ENCODE data around the gene PAQR7.
A peak's percentile ranks its signal among the peaks of the same experiment; 100 is the strongest.
"Not testable (repeated sequence)": the region's sequence is repeated elsewhere in the genome, so short reads cannot be mapped to it uniquely, and the experiment has no call there.

PAQR7 gene

DNA sequence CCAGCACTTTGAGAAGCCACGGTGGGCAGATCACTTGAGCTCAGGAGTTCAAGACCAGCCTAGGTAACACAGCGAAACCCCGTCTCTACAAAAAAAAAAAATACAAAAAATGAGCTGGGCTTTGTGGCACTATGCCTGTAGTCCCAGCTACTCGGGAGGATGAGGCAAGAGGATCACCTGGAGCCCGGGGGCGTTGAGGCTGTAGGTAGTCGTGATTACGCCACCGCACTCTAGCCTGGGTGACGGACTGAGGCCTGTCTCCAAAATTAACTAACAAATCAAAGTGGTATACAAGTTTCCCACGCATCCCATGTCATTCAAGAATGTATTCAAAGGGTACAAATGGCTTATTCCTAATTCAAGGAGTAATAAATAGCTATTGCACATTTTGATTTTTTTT is 18.7 kb downstream of the PAQR7 start:
- H3K4me1 Mint-ChIP-seq (ENCODE audit: low read depth), result peaks cover 21% of the 10 kb centered on the region
- H3K9me3 Mint-ChIP-seq, result no peaks in the 10 kb centered on the region
- no peaks in the 10 kb centered on the region for H3K27me3 Mint-ChIP-seq
- H3K4me3 Mint-ChIP-seq, result no peak overlapping the region
- H3K27ac Mint-ChIP-seq, result no peak overlapping the region
- H3K36me3 Mint-ChIP-seq (ENCODE audit: low read depth), result peaks cover 4% of the 10 kb centered on the region

DNA sequence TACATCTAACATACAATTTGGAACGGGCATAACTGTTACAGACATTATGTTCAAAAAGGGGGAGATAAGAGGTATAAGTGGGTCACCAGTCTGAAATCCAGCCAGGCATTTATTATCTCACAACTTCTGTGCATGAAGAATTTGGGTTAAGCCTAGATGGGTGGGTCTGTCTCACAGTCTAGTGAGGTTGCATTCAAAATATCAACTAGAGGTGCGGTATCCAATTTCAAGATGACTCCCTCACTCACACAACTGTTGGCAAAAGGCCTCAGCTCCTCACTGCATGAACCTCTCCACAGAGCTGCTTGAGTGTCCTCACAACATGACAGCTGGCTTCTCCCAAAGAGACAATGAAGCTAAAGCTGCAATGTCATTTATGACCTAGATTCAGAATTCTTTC is 21.0 kb downstream of the PAQR7 start:
- H3K27me3 Mint-ChIP-seq, result no peaks in the 10 kb centered on the region
- H3K4me3 Mint-ChIP-seq, result no peak overlapping the region
- no peak overlapping the region for H3K27ac Mint-ChIP-seq
- peaks cover 9% of the 10 kb centered on the region for H3K4me1 Mint-ChIP-seq (ENCODE audit: low read depth)
- peaks cover 8% of the 10 kb centered on the region for H3K36me3 Mint-ChIP-seq (ENCODE audit: low read depth)
- H3K9me3 Mint-ChIP-seq, result no peaks in the 10 kb centered on the region

DNA sequence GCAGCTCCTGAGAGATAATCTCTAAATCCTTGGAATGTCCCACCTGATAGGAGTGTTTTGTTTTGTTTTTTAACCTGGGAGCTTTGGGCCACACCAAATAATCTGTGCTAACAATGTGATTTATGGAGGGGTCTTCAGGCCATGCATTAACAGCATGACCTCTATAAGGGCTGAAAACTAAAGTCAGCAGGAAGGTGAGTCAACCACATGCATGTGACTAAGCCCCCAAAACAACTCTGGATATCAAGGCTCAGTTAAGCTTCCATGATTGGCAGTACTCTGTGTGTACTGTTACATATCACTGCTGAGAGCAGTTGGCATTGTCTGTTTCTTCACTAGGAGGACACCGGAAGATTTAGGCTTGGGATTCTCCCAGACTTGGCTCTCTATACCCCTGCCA is 27.0 kb downstream of the PAQR7 start:
- H3K27ac Mint-ChIP-seq, result no peak overlapping the region
- no peaks in the 10 kb centered on the region for H3K9me3 Mint-ChIP-seq

DNA sequence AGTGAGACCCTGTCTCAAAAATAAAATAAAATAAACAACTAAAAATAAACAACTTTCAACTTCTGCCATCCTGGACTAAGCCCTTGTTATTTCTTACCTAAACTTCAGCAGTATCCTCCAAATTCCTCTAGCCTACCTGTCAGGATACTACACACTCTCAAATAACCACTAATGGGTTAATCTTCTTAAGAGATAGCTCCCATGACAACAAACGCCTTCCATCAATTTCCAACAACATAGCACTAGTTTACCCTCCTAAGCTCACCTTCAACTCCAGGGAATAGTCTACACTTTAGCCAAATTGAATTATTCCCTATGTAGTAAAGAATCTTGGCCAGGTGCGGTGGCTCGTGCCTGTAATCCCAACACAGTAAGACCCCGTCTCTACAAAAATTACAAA is 27.6 kb downstream of the PAQR7 start:
- H3K4me3 Mint-ChIP-seq, result no peak overlapping the region
- H3K27me3 Mint-ChIP-seq, result no peaks in the 10 kb centered on the region
- H3K36me3 Mint-ChIP-seq (ENCODE audit: low read depth), result peaks cover 4% of the 10 kb centered on the region
- H3K9me3 Mint-ChIP-seq, result no peaks in the 10 kb centered on the region
- no peak overlapping the region for H3K27ac Mint-ChIP-seq
- H3K4me1 Mint-ChIP-seq (ENCODE audit: low read depth), result no peaks in the 10 kb centered on the region

More for the DNA sequence above, 27.0 kb downstream of the PAQR7 start:
- Mint-ChIP-seq H3K4me3 (no peak overlapping the region), H3K27me3 (no peaks in the 10 kb centered on the region), H3K4me1 (ENCODE audit: low read depth) (no peaks in the 10 kb centered on the region), H3K36me3 (ENCODE audit: low read depth) (peaks cover 4% of the 10 kb centered on the region)

DNA sequence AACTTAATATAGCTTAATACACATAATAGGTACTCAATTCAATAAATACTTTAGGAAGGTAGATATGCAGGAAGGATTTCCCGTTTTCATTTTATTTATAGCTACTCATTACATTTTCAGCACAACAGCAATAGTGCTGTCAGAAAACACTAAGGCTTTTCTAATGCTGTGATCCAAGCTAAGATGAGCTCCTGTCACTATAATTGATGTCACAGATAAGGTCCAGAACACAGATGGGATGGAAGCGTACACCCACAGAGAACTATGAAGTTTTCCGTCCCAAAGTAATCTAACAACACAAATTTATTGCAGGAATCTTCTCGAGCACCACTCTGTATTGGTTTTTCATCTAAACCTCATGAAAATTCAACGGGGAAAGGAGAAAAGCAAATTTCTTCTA is 29.8 kb downstream of the PAQR7 start:
- no peak overlapping the region for H3K27ac Mint-ChIP-seq
- no peak overlapping the region for H3K4me3 Mint-ChIP-seq
- no peaks in the 10 kb centered on the region for H3K4me1 Mint-ChIP-seq (ENCODE audit: low read depth)
- no peaks in the 10 kb centered on the region for H3K9me3 Mint-ChIP-seq
- H3K27me3 Mint-ChIP-seq, result no peaks in the 10 kb centered on the region
- H3K36me3 Mint-ChIP-seq (ENCODE audit: low read depth), result peaks cover 1% of the 10 kb centered on the region

DNA sequence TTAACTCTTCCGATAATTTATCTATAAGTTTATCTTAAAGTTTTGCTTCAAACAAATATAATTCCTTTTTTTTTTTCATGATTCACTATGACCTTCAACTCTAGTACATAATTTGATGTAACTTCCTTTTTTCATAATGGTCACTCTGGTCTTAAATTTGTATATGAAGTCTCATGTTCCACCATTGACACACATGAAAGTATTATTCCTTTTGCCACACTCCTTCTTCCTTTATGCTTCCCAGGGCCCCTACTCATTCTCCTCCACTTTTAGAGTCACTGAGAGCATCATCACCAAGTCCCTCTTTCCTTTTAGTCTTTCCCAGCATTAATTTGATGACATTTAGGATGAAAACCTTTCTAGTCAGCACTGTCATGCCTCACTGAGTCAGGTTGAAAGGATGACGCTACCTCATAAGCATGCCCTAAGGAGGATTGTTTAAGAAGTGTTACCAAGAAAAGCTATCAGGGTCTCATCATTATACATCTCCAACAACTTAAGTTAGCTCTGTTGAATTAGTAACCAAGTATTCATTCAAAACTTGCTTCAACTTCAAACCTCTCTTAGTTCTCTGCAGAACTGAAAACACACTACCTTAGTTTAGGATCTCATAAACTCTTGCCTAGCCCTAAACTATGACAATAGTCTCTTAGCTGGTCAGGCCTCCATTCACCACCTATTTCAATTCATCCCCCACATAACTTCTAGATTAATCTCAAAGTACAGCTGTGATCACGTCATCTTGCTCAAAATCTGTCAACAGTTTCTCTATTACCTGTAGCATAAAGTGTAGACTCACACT is 30.8 kb downstream of the PAQR7 start:
- H3K36me3 Mint-ChIP-seq (ENCODE audit: low read depth), result peaks cover 8% of the 10 kb centered on the region
- peaks cover 5% of the 10 kb centered on the region for H3K9me3 Mint-ChIP-seq
- no peaks in the 10 kb centered on the region for H3K4me1 Mint-ChIP-seq (ENCODE audit: low read depth)
- peak overlapping the region; percentile 49 for H3K27ac Mint-ChIP-seq
- no peak overlapping the region for H3K4me3 Mint-ChIP-seq
- no peaks in the 10 kb centered on the region for H3K27me3 Mint-ChIP-seq

DNA sequence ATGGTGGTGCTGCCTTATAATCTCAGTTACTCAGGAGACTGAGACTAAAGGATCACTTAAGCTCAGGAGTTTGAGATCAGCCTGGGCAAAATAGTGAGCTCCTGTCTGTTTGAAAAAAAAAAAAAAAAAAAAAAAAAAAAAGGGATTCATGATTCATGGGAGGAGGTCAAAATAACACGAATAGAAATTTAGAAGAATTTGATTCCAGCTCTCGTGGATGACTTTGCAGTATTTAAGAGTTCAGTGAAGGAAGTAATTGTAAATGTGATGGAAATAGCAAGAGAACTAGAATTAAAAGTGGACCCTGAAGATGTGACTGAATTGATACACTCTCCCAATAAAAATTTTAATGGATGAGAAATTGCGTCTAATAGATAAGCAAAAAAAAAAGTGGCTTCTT is 32.0 kb downstream of the PAQR7 start:
- Mint-ChIP-seq H3K4me1 (ENCODE audit: low read depth) (no peaks in the 10 kb centered on the region), H3K4me3 (no peak overlapping the region), H3K27ac (no peak overlapping the region), H3K9me3 (peaks cover 5% of the 10 kb centered on the region), H3K36me3 (ENCODE audit: low read depth) (peaks cover 9% of the 10 kb centered on the region), H3K27me3 (no peaks in the 10 kb centered on the region)

DNA sequence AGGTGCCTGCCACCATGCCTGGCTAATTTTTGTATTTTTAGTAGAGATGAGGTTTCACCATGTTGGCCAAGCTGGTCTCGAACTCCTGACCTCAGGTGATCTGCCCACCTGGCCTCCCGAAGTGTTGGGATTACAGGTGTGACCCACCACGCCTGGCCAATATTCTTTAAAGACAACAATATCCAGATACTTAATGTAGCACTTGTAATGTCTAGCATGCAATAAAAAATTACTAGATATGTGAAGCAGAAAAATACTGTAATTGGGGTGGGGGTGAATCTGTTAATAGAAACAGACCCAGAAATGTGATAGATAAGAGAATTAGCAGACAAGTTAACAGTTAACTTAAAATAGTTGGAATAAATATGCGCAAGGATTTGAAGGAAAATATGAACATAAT is 35.7 kb downstream of the PAQR7 start:
- H3K4me1 Mint-ChIP-seq (ENCODE audit: low read depth); H3K27ac Mint-ChIP-seq; H3K4me3 Mint-ChIP-seq; H3K27me3 Mint-ChIP-seq; H3K9me3 Mint-ChIP-seq: not testable (repeated sequence)
- peaks cover 25% of the 10 kb centered on the region for H3K36me3 Mint-ChIP-seq (ENCODE audit: low read depth)

DNA sequence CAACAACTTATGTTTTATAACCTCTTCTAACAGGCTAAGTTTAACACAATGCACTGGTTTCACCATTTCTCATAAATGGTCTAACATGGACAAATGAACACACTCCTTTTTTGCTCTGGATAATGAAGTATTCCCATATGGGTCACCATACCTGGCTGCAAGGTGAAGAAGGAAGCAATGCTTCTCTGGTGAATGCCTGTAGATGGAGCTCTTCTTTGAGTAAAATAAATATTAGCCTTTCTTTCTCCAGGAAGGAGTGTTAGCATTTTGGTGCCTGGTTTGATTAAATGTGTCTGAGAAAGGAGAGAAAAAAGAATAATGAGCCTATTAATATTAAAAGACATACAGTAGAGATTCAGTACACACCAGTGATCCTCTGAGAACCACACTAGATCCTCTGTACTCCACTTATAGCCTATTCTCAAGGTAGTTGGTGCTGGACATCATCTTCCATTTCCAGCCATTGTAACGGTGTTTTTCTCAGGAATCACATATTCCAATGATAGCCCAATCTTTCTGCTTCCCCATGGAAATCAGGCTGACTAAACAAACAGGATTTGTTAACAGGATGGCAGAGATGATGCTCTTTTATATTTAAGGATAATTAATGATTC is 38.1 kb downstream of the PAQR7 start:
- Mint-ChIP-seq H3K27me3 (no peaks in the 10 kb centered on the region), H3K27ac (no peak overlapping the region), H3K4me1 (ENCODE audit: low read depth) (no peaks in the 10 kb centered on the region), H3K36me3 (ENCODE audit: low read depth) (peaks cover 36% of the 10 kb centered on the region), H3K9me3 (peaks cover 5% of the 10 kb centered on the region), H3K4me3 (no peak overlapping the region)

DNA sequence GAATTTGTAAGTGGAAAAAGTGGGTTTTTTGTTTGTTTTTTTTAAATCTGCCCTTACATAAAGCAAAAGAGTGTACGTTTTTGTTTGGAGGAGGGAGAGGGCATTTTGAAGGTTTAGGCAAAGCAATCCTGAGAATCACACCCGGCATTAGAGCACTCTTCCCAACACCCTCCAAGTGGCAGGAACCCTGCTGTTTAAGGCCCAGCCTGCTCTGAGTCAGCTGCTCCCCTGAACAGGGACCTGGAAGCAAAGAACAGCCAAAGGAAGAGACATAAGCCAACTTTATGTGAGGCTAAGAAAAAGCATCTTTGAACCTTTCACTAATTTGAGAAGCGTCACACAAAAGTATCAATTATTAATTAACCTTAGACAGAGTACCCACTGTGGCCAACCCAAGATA is 38.8 kb downstream of the PAQR7 start:
- no peak overlapping the region for H3K4me3 Mint-ChIP-seq
- no peaks in the 10 kb centered on the region for H3K27me3 Mint-ChIP-seq
- H3K9me3 Mint-ChIP-seq, result peaks cover 5% of the 10 kb centered on the region
- H3K27ac Mint-ChIP-seq, result no peak overlapping the region
- H3K36me3 Mint-ChIP-seq (ENCODE audit: low read depth), result peaks cover 40% of the 10 kb centered on the region
- H3K4me1 Mint-ChIP-seq (ENCODE audit: low read depth), result no peaks in the 10 kb centered on the region

DNA sequence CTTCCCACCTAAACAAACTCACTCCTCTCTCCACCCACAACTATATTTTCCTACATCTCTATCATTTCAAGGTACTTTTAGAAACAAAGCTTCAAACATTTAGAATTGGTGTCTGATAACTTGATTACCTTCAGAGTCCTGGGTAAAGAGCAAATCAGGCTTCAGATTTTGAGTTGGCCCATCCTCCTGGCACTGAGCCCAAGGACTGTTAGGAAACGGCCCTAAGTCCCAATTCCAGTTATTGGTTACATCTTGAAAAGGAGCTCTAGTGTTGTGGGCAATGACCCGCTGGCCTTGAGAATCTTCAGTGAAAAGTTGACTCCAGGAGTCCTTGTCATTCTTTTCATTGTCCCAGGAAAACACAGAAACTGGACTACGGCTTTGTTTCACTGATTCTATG is 40.6 kb downstream of the PAQR7 start:
- Mint-ChIP-seq H3K27me3 (no peaks in the 10 kb centered on the region), H3K9me3 (peaks cover 1% of the 10 kb centered on the region), H3K36me3 (ENCODE audit: low read depth) (peaks cover 51% of the 10 kb centered on the region), H3K4me3 (no peak overlapping the region), H3K4me1 (ENCODE audit: low read depth) (no peaks in the 10 kb centered on the region), H3K27ac (no peak overlapping the region)

DNA sequence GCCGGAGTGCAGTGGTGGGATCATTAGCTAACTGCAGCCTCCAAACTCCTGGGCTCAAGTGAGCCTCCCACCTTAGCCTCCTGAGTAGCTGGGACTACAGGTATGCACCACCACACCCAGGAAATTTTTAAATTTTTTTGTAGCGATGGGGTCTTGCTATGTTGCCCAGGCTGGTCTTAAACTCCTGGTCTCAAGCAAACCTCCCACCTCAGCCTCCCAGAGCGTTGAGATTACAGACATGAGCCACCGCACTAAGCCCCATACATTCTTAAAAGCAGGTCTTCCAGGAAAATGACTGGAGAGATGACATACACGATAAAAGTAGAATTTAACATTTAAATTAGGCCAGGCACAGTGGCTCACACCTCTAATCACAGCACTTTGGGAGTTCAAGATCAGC is 42.4 kb downstream of the PAQR7 start:
- Mint-ChIP-seq H3K27ac (no peak overlapping the region), H3K4me1 (ENCODE audit: low read depth) (no peaks in the 10 kb centered on the region), H3K27me3 (no peaks in the 10 kb centered on the region), H3K9me3 (no peaks in the 10 kb centered on the region), H3K4me3 (no peak overlapping the region), H3K36me3 (ENCODE audit: low read depth) (peaks cover 66% of the 10 kb centered on the region)

DNA sequence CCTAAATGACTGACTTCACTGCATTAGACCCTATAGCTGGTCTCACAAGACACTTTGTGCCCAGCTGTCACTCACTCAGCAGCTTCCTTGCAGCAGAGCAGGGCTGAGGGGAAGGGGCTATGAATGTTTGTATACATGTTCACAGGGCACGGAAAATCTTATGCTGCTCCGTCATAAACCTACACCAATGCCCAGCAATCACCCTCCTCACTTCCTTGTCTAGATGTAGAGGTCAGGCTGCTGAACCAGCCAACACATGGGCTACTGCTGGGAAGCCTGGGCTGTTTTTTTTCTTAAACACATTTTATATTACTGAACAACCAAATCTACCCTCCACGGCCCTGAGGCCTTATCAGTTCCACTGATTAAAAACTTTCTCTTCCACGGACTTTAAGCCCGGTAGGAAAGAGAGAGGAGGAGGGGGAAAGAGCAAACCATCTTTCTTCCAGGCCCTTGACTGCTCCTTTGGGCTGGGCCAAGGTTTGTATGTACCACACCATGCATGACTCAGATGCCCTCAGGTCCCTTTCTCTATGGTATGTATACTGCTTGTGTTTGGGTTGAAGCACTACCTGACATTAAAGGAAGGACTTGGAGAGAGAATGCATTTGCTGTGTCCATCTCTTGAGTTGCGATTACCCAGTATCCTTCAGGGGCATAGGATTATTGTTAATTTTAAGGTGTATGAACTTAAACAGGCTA is 43.0 kb downstream of the PAQR7 start:
- no peaks in the 10 kb centered on the region for H3K27me3 Mint-ChIP-seq
- no peak overlapping the region for H3K4me3 Mint-ChIP-seq
- H3K27ac Mint-ChIP-seq, result no peak overlapping the region
- peaks cover 72% of the 10 kb centered on the region for H3K36me3 Mint-ChIP-seq (ENCODE audit: low read depth)
- no peaks in the 10 kb centered on the region for H3K4me1 Mint-ChIP-seq (ENCODE audit: low read depth)
- H3K9me3 Mint-ChIP-seq, result no peaks in the 10 kb centered on the region

DNA sequence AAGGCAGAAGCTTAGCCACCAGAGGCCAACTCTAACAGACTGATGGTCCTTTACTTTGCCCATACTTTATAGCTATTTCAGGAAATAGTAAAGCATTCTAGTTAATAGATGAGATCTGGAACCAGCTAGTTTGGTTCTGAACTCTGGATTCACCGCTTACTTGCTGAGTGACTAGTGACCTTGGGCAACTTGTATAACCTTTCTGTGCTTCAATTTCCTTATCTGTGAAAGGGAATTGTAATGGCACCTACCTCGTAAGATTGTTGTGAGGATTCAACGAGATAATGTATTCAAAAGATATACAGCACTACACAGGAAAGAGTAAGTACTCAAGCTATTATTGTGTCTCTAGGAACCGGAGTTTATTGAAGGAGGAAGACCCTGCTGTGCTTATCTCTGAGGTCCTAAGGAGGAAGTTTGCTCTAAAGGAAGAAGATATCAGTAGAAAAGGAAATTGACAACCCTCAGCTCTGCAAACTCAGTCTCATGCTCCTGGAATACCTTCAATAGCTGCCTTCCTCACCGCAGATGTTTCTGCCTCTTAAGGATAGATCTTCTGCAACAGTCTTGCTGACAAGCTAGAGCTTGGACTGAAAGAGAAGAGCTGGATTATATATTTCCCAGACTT is 43.8 kb downstream of the PAQR7 start:
- H3K4me1 Mint-ChIP-seq (ENCODE audit: low read depth), result no peaks in the 10 kb centered on the region
- no peak overlapping the region for H3K27ac Mint-ChIP-seq
- no peaks in the 10 kb centered on the region for H3K9me3 Mint-ChIP-seq

DNA sequence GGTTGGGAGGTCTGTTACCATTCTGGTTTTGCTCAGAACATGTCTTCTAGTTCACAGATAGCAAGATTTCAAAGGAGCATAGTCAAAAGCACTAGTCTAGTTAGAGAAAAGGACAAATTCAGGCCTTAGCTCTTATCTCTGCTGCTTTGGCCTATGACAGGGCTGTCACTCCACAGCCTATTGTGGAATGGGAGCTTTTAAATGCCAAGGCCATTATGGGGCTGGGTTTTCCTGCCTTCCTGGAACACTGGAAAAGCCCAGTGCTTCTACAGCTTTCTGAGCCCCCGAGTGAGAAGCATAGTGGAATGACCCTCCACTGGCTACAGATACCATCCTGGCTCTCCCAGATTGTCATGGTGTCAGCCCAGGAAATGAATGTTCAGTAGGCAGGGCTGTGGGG is 46.5 kb downstream of the PAQR7 start:
- H3K27ac Mint-ChIP-seq, result no peak overlapping the region
- no peak overlapping the region for H3K4me3 Mint-ChIP-seq
- peaks cover 57% of the 10 kb centered on the region for H3K36me3 Mint-ChIP-seq (ENCODE audit: low read depth)
- H3K9me3 Mint-ChIP-seq, result no peaks in the 10 kb centered on the region
- no peaks in the 10 kb centered on the region for H3K27me3 Mint-ChIP-seq
- no peaks in the 10 kb centered on the region for H3K4me1 Mint-ChIP-seq (ENCODE audit: low read depth)

More for the DNA sequence above, 43.8 kb downstream of the PAQR7 start:
- no peaks in the 10 kb centered on the region for H3K27me3 Mint-ChIP-seq
- H3K4me3 Mint-ChIP-seq, result no peak overlapping the region
- peaks cover 69% of the 10 kb centered on the region for H3K36me3 Mint-ChIP-seq (ENCODE audit: low read depth)
